GM10266 (cell line): Measurements from ENCODE around the gene FOXP1.

Experiments
- DNase-seq: peaks from one replicate; pipeline ENCODE4 v3.0.0; 2012; ENCODE audit errors: extremely low spot score
- TF ChIP-seq, protein P1 (sequence below): IDR thresholded peaks from 2 replicates; pipeline ENCODE4 v1.5.1; 2012; ENCODE audit warnings: mild to moderate bottlenecking, low read depth; ENCODE audit not compliant: control insufficient read depth, insufficient read depth; ENCODE audit errors: missing control alignments

Gene FOXP1

DNA sequence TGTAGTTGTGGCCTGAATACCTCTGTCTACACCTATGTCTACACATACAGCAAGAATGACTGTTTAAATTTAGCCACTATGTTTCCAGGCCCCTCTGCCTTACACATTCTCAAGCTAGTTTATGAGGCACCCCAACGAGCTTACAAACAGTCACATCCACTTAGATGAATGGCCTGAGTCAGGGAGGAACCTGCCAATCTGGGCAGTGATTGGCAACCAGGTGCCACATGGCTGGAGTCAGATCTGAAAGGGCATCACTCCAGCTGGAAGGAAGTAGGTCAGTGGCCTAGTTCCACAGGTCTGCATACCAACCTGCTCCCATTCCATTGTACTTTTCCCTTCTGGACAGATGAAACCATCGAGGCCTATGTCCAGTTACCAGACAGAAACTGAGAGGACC lies 136.3 kb downstream of the FOXP1 start:
- no peak for DNase-seq
- TF ChIP-seq, protein P1, sequence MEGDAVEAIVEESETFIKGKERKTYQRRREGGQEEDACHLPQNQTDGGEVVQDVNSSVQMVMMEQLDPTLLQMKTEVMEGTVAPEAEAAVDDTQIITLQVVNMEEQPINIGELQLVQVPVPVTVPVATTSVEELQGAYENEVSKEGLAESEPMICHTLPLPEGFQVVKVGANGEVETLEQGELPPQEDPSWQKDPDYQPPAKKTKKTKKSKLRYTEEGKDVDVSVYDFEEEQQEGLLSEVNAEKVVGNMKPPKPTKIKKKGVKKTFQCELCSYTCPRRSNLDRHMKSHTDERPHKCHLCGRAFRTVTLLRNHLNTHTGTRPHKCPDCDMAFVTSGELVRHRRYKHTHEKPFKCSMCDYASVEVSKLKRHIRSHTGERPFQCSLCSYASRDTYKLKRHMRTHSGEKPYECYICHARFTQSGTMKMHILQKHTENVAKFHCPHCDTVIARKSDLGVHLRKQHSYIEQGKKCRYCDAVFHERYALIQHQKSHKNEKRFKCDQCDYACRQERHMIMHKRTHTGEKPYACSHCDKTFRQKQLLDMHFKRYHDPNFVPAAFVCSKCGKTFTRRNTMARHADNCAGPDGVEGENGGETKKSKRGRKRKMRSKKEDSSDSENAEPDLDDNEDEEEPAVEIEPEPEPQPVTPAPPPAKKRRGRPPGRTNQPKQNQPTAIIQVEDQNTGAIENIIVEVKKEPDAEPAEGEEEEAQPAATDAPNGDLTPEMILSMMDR, result no peak

DNA sequence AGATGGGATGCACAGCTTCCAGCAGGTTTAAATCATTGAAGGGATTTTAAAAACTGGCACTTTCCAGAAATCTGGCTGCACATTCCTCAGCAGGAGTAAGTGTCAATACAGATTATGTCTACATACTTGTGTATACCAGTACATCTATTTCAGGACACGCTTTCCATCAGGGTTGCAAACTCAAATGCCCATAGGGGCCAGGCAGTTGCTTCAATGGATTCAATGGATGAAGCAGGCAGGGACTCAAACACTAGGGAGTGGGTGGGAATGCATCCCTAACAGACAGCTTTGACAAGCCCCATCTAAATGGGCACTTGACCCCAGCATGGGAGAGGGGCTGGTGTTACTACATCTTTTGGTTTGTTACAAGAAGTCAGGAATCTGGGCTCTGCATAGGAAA lies 136.8 kb downstream of the FOXP1 start:
- TF ChIP-seq, protein P1, result no peak
- no peak for DNase-seq

- DNase-seq, result no peak
- TF ChIP-seq, protein P1, result no peak
Measured at GRCh38 chr3:71446260-71446659, 137.3 kb downstream of the FOXP1 start.

- TF ChIP-seq, protein P1, result no peak
Measured at GRCh38 chr3:71444861-71445259, 138.7 kb downstream of the FOXP1 start.

GRCh38 chr3:71444028-71444860 lies 139.3 kb downstream of the FOXP1 start:
- TF ChIP-seq, protein P1, result no peak
- peak; percentile 51 for DNase-seq

More at GRCh38 chr3:71444861-71445259, 138.7 kb downstream of the FOXP1 start:
- DNase-seq, result no peak

DNA sequence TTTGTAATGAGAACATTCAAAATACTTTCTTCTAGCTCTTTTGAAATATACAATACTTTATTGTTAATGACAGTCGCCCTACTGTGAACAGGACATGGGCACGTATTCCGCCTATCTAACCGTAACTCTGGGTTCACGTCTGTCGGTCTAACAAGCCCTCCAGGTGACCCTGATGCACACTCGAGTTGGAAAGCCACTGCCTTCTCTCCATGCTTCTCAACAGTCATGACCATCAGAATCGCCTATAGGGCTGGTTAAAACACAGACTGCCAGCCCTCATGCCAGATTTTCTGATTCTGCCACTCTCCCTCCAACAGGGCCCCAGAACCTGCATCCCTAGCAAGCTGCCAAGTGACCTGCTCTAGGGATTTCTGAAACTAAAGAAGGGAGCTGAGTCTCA lies 140.2 kb downstream of the FOXP1 start:
- DNase-seq, result no peak
- TF ChIP-seq, protein P1, result no peak

GRCh38 chr3:71442652-71443042 lies 140.9 kb downstream of the FOXP1 start:
- DNase-seq, result no peak
- TF ChIP-seq, protein P1, result no peak
